Gastroesophageal sphincter (tissue), 3 donors: ENCODE results near the gene AKIP1.

Source experiments
- CTCF ChIP-seq, 4 experiments: fragments of 200-600 bp in 2 of 4; fragments of 450-650 bp in 2 of 4; sonication (generic) in 1 of 4; IDR thresholded peaks; one replicate each; pipeline ENCODE4 v1.5.1; 2017 to 2019; ENCODE audit warnings: antibody characterized with exemption in 4 of 4, mild to moderate bottlenecking in 2 of 4, moderate library complexity in 2 of 4
- EP300 ChIP-seq: sonication (generic); formaldehyde crosslinking; IDR thresholded peaks from one replicate; pipeline ENCODE4 v1.6.1; 2017; ENCODE audit warnings: antibody characterized with exemption, mild to moderate bottlenecking
- POLR2A ChIP-seq, 2 donors: fragments of 450-650 bp; IDR thresholded peaks; one replicate each; pipeline ENCODE4 v1.6.1; 2017; ENCODE audit warnings: antibody characterized with exemption in 2 of 2, mild to moderate bottlenecking in 2 of 2, moderate library complexity in 1 of 2

GRCh38 chr11:8873741-8874405 is 37.1 kb upstream of the AKIP1 start:
- TF ChIP-seq CTCF (IDR thresholded peaks at IDR 0.05) (no peak), POLR2A (IDR thresholded peaks at IDR 0.05) (no peak), EP300 (no peak)
